OCI-LY3 (cell line): ENCODE results near the gene TMEM233.

ENCODE experiments used
- CTCF ChIP-seq: fragments of 200-600, 300-600 bp; sonication (generic); IDR thresholded peaks from 2 replicates; pipeline ENCODE4 v1.5.1; 2014; ENCODE audit warnings: antibody characterized with exemption, low read length, low read depth
- EZH2phosphoT487 ChIP-seq: fragments of 200-600 bp; shearing (Covaris generic); IDR thresholded peaks from 2 replicates; pipeline ENCODE4 v1.6.1; 2018; ENCODE audit warnings: antibody characterized with exemption, mixed run types, low read depth

GRCh38 chr12:119620490-119620889, 26.9 kb downstream of the TMEM233 start:
- no peak for TF ChIP-seq CTCF
- TF ChIP-seq EZH2phosphoT487, result no peak
